Measurements from ENCODE around the gene POLA2. TPM values are rescaled to one million over a fixed set of nuclear protein-coding genes. Genes with fewer than 3 reads are reported as not detected.

The POLA2 gene
- total and polyA plus RNA-seq, 9 of the 15 experiments (the other 6 are each of a cell fraction or from before 2014, with no cell fraction given), result 2.7 to 134 (median 44.4) TPM

DNA sequence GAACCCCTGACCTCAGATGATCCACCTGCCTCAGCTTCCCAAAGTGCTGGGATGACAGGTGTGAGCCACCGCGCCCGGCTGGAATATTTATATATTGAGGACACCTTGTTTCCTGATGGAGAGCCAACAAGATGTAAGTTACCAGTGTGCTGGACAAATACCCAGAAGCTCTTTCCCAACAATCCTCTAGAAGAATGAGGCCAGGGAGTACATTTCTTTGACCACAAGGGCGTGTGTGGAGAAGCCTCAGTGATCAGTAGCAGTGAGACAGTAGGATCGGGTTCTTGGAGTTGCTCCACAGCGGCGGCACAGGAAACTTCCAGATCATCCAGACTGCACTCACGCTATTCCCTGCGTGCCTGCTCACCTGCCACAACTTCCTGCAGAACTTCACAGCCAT, 10.3 kb upstream of the POLA2 start (continued):
- TF ChIP-seq, protein P1, sequence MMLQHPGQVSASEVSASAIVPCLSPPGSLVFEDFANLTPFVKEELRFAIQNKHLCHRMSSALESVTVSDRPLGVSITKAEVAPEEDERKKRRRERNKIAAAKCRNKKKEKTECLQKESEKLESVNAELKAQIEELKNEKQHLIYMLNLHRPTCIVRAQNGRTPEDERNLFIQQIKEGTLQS (IDR thresholded peaks at IDR 0.05), result no peak
- TF ChIP-seq, protein P1 (CRISPR knock-in tag; conservative IDR thresholded peaks at IDR 0.05), result no peak

DNA sequence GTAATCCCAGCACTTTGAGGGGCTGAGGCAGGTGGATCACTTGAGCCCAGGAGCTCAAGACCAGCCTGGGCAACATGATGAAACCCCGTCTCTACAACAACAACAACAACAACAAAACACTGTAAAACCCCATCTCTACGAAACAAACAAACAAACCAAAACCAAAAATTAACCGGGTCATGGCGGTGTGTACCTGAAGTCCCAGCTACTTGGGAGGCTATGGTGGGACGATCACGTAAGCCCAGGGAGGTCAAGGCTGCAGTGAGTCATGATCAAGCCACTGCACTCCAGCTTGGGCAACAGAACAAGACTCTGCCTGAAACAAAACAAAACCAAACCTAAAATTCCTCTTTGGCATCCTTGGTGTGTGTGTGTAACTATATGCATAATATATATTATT, 7.0 kb upstream of the POLA2 start:
- Histone ChIP-seq H3K79me2 (ENCODE audit: control insufficient read depth, insufficient read depth, low read length) (no peaks in the 10 kb centered on the region), H3K4me1 (replicated peaks in 1 of 2; ENCODE audit: control insufficient read depth in 2 of 2, insufficient read depth in 2 of 2, low read length in 2 of 2) (no peaks in the 10 kb centered on the region; a peak in 1 of 5 replicates), H2AFZ (ENCODE audit: low read depth, low read length) (no peak overlapping the region), H3K27me3 (ENCODE audit: control insufficient read depth in 2 of 2, insufficient read depth in 2 of 2, low read length in 2 of 2) (no peaks in the 10 kb centered on the region), H3K36me3 (ENCODE audit: control insufficient read depth, insufficient read depth, low read length) (no peaks in the 10 kb centered on the region), H4K20me1 (replicated peaks; ENCODE audit: control insufficient read depth, insufficient read depth, low read length) (no peaks in the 10 kb centered on the region), H3K9me1 (ENCODE audit: control insufficient read depth, insufficient read depth, low read length) (no peaks in the 10 kb centered on the region), H3K4me2 (ENCODE audit: insufficient read depth, low read length) (no peak overlapping the region), H3K9ac (ENCODE audit: insufficient read depth in 1 of 2, low read depth in 2 of 2, low read length in 2 of 2) (no peak overlapping the region), H3K27ac (ENCODE audit: extremely low read depth, low read depth, low read length) (no peak overlapping the region), H3K9me3 (replicated peaks; ENCODE audit: control insufficient read depth, insufficient read depth, low read depth, low read length) (no peaks in the 10 kb centered on the region), H3K4me3 (no peak overlapping the region)
- FAIRE-seq (no peak), ATAC-seq (no peak), DNase-seq (ENCODE audit: extremely low read depth in 1 of 4, low spot score in 3 of 4) (no peak)
- ChIA-PET CTCF (ENCODE audit: low intra/inter-chr PET ratio) (interaction anchor here (0.6 to 2.5 kb wide), 5 partner anchors 29 to 476 kb away, joined by 3 to 19 read pairs (median 10); partner anchors contain the start of gene TM7SF2), POLR2A (interaction anchor here (0.7 to 1.5 kb wide), 4 partner anchors 12 to 245 kb away, joined by 3 to 7 read pairs (median 4); no protein-coding TSS in a partner anchor)
- TF ChIP-seq, protein P2, sequence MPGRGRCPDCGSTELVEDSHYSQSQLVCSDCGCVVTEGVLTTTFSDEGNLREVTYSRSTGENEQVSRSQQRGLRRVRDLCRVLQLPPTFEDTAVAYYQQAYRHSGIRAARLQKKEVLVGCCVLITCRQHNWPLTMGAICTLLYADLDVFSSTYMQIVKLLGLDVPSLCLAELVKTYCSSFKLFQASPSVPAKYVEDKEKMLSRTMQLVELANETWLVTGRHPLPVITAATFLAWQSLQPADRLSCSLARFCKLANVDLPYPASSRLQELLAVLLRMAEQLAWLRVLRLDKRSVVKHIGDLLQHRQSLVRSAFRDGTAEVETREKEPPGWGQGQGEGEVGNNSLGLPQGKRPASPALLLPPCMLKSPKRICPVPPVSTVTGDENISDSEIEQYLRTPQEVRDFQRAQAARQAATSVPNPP (IDR thresholded peaks at IDR 0.05; ENCODE audit: borderline replicate concordance, insufficient read depth, insufficient read length), result no peak
- TF ChIP-seq ZNF146 (CRISPR knock-in tag; IDR thresholded peaks at IDR 0.05; ENCODE audit: unreplicated experiment) (no peak), NFE2L1 (tag; IDR thresholded peaks at IDR 0.05; ENCODE audit: borderline replicate concordance, low read depth) (no peak), BCOR (IDR thresholded peaks at IDR 0.05) (no peak), ZNF12 (CRISPR knock-in tag; IDR thresholded peaks at IDR 0.05) (no peak)
- TF ChIP-seq, protein P3, sequence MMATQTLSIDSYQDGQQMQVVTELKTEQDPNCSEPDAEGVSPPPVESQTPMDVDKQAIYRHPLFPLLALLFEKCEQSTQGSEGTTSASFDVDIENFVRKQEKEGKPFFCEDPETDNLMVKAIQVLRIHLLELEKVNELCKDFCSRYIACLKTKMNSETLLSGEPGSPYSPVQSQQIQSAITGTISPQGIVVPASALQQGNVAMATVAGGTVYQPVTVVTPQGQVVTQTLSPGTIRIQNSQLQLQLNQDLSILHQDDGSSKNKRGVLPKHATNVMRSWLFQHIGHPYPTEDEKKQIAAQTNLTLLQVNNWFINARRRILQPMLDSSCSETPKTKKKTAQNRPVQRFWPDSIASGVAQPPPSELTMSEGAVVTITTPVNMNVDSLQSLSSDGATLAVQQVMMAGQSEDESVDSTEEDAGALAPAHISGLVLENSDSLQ (IDR thresholded peaks at IDR 0.05), result no peak
- TF ChIP-seq, protein P4, sequence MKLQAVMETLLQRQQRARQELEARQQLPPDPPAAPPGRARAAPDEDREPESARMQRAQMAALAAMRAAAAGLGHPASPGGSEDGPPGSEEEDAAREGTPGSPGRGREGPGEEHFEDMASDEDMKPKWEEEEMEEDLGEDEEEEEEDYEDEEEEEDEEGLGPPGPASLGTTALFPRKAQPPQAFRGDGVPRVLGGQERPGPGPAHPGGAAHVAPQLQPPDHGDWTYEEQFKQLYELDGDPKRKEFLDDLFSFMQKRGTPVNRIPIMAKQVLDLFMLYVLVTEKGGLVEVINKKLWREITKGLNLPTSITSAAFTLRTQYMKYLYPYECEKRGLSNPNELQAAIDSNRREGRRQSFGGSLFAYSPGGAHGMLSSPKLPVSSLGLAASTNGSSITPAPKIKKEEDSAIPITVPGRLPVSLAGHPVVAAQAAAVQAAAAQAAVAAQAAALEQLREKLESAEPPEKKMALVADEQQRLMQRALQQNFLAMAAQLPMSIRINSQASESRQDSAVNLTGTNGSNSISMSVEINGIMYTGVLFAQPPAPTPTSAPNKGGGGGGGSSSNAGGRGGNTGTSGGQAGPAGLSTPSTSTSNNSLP (IDR thresholded peaks at IDR 0.05; ENCODE audit: borderline replicate concordance, low read depth, low read length), result no peak
- WGBS (ENCODE audit: insufficient coverage, low coverage, missing lambda C conversion rate), result 50% methylated on average over 6 of the region's 6 CpGs
- intact Hi-C loops (cut with micrococcal nuclease), result loop anchor here (2.0 to 10.0 kb wide), 3 partner anchors 52 to 410 kb away; partner anchors contain the start of genes CDC42BPG and TM7SF2
- in situ Hi-C loops (cut with MboI), result no loop called here
- BruUV-seq (replicated peaks), result no TSS peak
